Fibroblast of pulmonary artery (primary cell): Measurements from ENCODE around the gene CARD18.

Source experiments
- DNase-seq: peaks from one replicate; pipeline ENCODE4 v3.0.0-alpha.2; 2010; ENCODE audit warnings: low read depth
- H3K4me3 ChIP-seq: replicated peaks from 2 replicates; pipeline ENCODE4 v1.5.1; 2011; ENCODE audit warnings: low read depth, mild to moderate bottlenecking, control low read depth, low read length, moderate library complexity
- CTCF ChIP-seq: IDR thresholded peaks from 2 replicates; pipeline ENCODE4 v1.5.1; 2011; ENCODE audit warnings: mild to moderate bottlenecking, control low read depth, low read length, inconsistent platforms; ENCODE audit errors: missing control alignments

CARD18 gene

GRCh38 chr11:105142167-105142566, 2.6 kb upstream of the CARD18 start:
- H3K4me3 ChIP-seq = no peak overlapping the region
- TF ChIP-seq CTCF = no peak
- DNase-seq = no peak

- no peak overlapping the region for H3K4me3 ChIP-seq
- DNase-seq = peak; percentile 48
- no peak for TF ChIP-seq CTCF
Measured at GRCh38 chr11:105137286-105137685, 2.3 kb downstream of the CARD18 start.

- no peak overlapping the region for H3K4me3 ChIP-seq
- no peak for DNase-seq
- TF ChIP-seq CTCF = no peak
Measured at GRCh38 chr11:105135883-105136282, 3.7 kb downstream of the CARD18 start.

DNA sequence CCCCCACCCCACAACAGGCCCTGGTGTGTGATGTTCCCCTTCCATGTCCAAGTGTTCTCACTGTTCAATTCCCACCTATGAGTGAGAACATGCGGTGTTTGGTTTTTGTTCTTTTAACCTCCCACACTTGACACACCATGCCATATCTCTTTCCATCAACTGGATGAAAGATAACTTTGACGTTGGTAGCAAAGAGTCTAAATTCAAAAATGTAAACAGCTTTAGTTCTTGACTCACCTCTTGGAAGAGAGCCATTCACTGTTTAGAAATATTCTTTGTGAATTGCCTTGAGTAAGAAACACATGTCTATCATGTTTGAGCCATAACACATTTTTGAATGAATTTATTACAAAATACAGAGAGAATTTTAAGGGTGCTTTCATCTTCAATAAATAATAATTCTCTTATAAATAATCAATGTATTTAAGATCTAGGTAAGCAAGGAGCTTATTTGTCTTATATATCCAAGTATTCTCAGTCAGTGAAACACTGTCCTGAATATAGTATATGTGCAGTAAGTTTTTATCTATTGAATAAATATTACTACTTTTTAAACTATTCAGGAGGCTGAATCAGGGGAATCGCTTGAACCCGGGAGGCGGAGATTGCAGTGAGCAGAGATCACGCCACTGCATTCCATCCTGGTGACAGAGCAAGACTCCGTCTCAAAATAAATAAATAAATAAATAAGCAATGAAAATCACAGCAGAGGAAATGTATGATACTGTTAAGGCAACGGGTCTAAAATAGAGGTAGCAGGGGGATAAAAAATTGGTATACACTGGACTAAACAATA, 6.7 kb downstream of the CARD18 start:
- DNase-seq = peak; percentile 90
- H3K4me3 ChIP-seq = no peak overlapping the region
- TF ChIP-seq CTCF = no peak

DNA sequence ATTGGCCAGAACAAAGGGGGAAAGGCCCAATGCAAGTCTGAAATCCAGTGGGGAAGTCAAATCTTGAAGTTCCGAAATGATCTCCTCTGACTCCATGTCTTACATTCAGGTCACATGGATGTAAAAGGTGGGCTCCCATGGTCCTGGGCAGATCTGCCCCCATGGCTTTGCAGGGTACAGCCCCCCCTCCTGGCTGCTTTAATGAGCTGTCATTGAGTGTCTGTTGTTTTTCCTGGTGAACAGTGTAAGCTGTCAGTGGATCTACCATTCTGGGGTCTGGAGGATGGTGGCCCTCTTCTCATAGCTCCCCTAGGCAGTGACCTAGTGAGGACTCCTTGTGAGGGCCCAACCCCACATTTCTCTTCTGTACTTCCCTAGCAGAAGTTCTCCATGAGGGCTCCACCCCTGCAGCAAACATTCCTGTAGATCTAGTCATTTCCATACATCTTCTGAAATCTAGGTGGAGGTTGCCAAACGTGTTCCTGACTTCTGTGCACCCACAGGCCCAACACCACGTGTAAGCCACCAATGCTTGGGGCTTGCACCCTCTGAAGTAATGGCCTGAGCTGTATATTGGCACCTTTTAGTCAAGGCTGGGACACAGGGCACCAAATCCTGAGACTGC, 9.3 kb downstream of the CARD18 start:
- TF ChIP-seq CTCF = no peak
- no peak for DNase-seq
- no peak overlapping the region for H3K4me3 ChIP-seq

DNA sequence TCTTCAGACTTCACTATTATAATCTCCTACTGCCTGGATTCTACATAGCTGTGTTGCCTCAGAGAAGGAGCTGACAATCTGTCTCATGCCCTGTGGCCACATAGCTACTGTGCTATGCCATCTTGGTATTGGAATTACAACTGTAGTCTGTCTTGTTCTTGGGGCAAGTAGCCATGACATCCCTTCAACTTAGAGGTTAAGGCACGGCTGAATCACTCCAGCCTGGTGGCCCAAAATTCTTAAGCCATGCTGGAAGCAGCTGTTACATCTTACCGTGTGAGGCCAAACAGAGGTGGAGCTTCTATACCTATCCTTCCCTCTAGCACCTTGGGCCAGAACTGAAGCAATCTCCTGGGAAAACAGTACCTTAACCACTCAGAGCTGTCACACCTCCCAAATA, 14.8 kb downstream of the CARD18 start:
- no peak overlapping the region for H3K4me3 ChIP-seq
- no peak for DNase-seq
- TF ChIP-seq CTCF = no peak
